ENCODE data around the gene PLXNA4. TPM values are rescaled to one million over a fixed set of nuclear protein-coding genes. Genes with fewer than 3 reads are reported as not detected.
A peak's percentile ranks its signal among the peaks of the same experiment; 100 is the strongest.

The PLXNA4 gene
- total RNA-seq, 1 donor from 2014 or later: 6.8 TPM

DNA sequence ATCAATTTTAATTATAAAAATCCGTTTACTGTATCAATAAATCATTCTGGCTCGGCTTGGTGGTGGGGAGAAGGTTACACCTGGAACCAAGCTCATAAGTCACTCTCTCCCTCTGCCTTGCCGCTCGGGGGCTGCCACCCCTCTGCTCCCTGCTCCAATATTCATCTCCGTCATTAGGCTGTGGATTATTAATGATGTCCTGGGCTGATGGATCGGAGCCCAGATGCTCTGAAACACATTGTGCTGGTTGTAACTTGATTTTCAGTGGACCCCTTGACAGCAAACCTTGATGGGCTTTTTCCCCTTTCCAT, 314.2 kb downstream of the PLXNA4 start:
- no peak for DNase-seq

GRCh38 chr7:132261327-132262159, 314.7 kb downstream of the PLXNA4 start:
- no peak for DNase-seq

- DNase-seq: no peak
Observed at GRCh38 chr7:132258231-132258630, 318.0 kb downstream of the PLXNA4 start.

GRCh38 chr7:132257253-132257652, 319.0 kb downstream of the PLXNA4 start:
- DNase-seq: no peak

GRCh38 chr7:132256721-132257212, 319.5 kb downstream of the PLXNA4 start:
- no peak for DNase-seq

DNA sequence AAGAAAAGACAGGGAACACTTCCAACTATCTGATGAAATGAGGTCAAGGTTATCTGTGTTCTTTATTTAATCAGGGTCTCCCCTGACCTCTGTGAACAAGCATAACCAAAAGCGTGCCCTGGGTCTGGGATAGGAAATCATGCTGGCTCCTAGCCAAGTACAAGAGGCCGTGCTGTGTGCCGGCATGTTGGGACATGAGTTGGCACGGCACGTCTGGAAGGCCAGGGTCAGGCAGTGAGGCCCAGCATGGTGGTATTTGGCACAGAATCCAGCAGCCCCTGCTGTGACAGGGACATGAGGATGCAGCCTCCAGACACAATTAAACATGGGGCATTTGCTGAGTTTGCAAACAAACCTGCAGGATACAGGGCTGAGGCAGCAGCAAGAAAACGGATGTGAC, 320.4 kb downstream of the PLXNA4 start:
- DNase-seq: no peak

- no peak for DNase-seq
Observed at GRCh38 chr7:132255115-132255797, 321.0 kb downstream of the PLXNA4 start.

- DNase-seq: no peak
Observed at GRCh38 chr7:132254455-132254854, 321.8 kb downstream of the PLXNA4 start.

DNA sequence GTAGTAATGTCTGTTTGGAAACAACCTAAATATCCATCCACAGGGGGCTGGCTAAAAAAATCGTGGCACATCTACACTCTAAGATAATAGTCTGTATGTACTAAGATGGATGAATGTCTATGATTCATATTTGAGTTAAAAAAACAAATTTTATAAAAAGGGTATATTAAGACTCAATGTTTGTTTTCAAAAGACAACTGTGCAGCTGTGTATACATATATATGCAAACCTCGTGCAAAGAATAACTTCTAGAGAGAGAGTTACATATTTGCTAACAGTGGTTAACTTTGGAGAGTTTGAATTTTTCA, 323.5 kb downstream of the PLXNA4 start:
- no peak for DNase-seq

GRCh38 chr7:132251327-132251659, 325.0 kb downstream of the PLXNA4 start:
- no peak for DNase-seq

DNA sequence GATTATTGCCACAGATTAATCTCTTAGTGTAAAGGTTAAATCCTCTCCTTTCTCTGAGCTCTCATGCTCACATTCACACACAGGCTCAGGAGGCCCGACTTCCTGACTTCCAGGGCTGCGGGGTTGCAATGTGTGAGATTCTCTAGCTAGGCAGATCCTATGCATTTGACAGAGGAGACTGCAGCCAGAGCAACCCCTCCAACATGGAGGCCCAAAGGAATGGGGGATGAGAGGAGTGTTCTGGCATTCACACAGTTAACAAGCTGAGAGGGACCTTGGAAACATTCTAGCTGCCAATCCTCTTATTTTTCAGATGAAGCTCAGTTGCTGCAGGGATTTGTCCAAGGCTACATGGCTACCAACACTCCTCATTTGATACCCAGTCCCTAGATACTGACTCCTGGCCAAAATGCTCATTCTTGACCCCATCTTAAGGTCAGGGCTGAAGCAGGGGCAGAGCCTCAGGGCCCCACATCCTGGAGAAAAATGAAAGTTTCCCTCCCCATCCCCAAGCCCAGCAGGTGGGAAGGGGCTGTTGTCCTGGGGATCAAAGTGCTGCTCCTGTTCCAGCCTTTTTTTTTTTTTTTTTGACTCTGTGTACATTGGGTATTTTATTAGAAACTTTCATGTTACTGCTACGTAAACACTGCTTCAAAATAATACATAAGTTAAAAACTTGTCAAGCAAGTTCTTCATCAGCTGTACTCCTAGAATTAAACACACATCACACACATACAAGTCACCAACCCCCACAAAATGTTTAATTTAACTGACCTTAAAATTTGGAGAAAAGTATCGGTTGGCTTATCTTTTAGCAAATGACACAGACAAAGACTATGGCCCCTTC, 325.6 kb downstream of the PLXNA4 start:
- DNase-seq: no peak

GRCh38 chr7:132249256-132249971, 326.9 kb downstream of the PLXNA4 start:
- no peak for DNase-seq

GRCh38 chr7:132248841-132249240, 327.4 kb downstream of the PLXNA4 start:
- DNase-seq: no peak

DNA sequence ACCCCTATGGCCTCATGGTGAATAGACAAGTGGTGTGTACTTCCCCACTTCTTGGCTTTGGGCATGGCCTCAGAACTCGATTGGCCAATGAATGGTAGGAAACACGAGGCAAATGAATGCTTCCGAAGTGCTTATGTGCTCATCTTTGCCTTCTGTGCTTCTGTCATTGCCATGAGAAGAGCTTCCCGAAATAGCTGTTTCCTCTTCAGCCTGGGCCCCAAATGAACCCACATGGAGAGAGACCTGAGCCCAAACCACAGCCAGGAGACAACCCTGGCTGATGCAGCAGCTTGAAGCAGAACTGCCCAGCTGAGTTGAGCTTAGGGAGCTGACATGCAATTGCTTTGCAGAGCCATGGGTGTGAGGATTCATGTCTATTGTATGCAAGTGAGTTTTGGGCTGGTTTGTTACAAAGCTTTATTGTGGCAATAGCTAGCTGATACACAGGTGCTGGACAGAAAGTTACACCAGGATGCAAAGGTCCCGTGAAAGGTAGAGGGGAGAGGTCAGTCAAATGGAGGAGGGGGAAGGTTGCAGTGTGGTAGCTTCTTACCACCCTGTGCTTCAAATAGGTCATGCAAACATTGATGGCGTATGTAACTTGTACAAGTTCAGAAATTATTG, 328.2 kb downstream of the PLXNA4 start:
- DNase-seq: no peak

GRCh38 chr7:132246591-132246990, 329.7 kb downstream of the PLXNA4 start:
- DNase-seq: no peak

DNA sequence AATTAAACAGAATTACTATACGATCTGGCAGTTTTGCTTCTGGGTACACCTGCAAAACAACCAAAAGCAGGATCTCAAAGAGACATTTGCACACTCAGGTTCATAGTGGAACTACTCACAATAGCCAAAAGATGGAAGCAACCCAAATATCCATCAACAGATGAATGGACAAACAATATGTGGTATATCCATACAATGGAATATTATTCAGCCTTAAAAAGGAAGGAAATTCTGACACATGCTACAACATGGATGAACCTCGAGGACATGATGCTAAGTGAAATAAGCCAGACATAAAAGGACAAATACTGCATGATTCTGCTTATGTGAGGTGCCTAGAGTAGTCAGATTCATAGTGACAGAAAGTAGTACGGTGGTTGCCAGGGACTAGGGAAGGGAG, 330.7 kb downstream of the PLXNA4 start:
- DNase-seq: no peak

DNA sequence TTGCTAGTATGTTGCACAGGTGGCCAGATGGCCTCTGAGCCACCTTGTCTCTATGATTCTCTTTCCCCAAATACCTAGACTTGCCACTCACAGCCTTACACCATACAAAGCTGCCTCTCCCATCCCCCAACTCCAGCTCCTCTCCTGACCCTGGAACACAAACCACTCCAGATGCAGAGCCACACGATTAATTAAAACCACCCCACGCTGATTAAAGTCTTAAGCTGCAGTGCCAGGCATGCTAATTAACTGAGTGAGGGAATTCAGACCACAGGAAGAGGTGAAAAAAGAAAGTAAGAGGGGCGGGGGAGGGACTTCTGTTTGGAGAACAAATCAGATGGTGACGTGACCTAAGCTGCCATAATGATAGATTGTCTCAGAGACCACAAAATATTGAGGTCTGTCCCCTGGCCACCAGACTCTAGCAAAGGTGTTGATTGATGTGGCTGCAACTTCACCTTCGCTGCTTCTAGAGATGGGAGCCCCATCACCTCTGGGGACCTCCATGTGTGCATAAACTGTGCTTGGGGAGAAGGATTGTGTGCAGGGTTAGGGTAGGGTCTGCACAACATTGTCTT, 331.3 kb downstream of the PLXNA4 start:
- peak; percentile 35 for DNase-seq

GRCh38 chr7:132243463-132243862, 332.8 kb downstream of the PLXNA4 start:
- DNase-seq: no peak

- DNase-seq: peak; percentile 86
Observed at GRCh38 chr7:132243051-132243450, 333.2 kb downstream of the PLXNA4 start.

DNA sequence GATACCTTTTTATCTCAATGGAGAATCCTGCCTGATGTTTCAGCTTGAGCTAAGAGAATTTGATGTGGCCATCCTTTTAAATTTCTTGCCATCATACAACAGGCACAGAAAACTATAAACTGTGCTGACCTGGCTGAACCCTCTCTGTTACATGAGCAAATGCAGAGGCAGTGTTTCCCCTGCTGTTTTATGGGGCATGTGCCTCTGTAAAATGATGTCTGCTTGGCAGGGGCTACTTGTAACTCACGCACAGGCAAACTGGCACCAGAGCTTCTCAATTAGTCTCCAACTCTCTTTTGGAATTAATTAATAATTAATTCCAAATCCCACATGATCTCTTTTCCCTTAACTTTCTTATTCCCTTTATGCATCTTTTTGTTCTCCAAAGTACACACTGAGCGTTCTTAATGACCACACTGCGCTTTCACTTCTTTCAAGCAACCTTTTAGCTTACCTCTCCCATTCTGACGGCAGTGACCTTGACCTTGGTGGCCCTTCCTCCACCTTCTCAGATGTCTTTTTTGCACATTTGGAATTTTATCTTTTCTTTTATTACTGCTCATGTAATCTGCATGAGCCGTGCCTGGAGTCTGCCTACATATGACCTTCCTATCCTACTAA, 334.0 kb downstream of the PLXNA4 start:
- DNase-seq: no peak

GRCh38 chr7:132240821-132241422, 335.3 kb downstream of the PLXNA4 start:
- no peak for DNase-seq
